Measurements from ENCODE around the gene LEKR1. TPM values are rescaled to one million over a fixed set of nuclear protein-coding genes. Genes with fewer than 3 reads are reported as not detected.

LEKR1 gene
- total and polyA plus RNA-seq, 4 experiments from 2014 or later: 0.53 to 2.9 (median 1.3) TPM

- no peaks in the 10 kb centered on the region for H3K36me3 Mint-ChIP-seq
- intact Hi-C loops (cut with micrococcal nuclease): no loop called here
- H3K27me3 Mint-ChIP-seq: peaks cover 0 to 2% of the 10 kb centered on the region in 2 donors
- no peak overlapping the region for H3K4me3 Mint-ChIP-seq
- no peak overlapping the region for H3K27ac Mint-ChIP-seq
- CTCF ChIA-PET (ENCODE audit: partially characterized antibody): interaction anchor here (1.1 to 1.4 kb wide), 3 partner anchors 18 to 209 kb away, joined by 3 to 4 read pairs (median 3); no protein-coding TSS in a partner anchor
- Histone ChIP-seq H3K36me3 (ENCODE audit: insufficient read depth, low read length) (no peaks in the 10 kb centered on the region), H3K4me3 (ENCODE audit: low read length in 2 of 2) (no peak overlapping the region), H3K9me3 (ENCODE audit: control insufficient read depth in 1 of 2, low read length in 2 of 2) (no peaks in the 10 kb centered on the region), H3K4me1 (ENCODE audit: insufficient read depth, low read length) (peaks cover 37% of the 10 kb centered on the region), H3K27me3 (ENCODE audit: insufficient read depth, low read length) (no peaks in the 10 kb centered on the region), H3K27ac (ENCODE audit: low read depth, low read length) (no peak overlapping the region)
- no peak for DNase-seq
- POLR2A ChIA-PET (ENCODE audit: partially characterized antibody): interaction anchor here (0.6 kb wide), 1 partner anchor 506 kb away, joined by 4 read pairs; no protein-coding TSS in a partner anchor
- no peaks in the 10 kb centered on the region for H3K9me3 Mint-ChIP-seq
- peaks cover 23 to 37% (median 30%) of the 10 kb centered on the region in 4 donors for H3K4me1 Mint-ChIP-seq
These were observed 237.3 kb downstream of the LEKR1 start for GRCh38 chr3:157063469-157063868.

GRCh38 chr3:157063926-157064325, 237.8 kb downstream of the LEKR1 start:
- intact Hi-C loops (cut with micrococcal nuclease): no loop called here
- POLR2A ChIA-PET (ENCODE audit: partially characterized antibody): interaction anchor here (0.6 kb wide), 1 partner anchor 507 kb away, joined by 4 read pairs; no protein-coding TSS in a partner anchor
- H3K27ac Mint-ChIP-seq: peak overlapping the region in 1 of 7 donors; percentile 42

GRCh38 chr3:157064402-157064801, 238.2 kb downstream of the LEKR1 start:
- no peak overlapping the region for H3K4me3 ChIP-seq (ENCODE audit: low read length in 2 of 2)
- Mint-ChIP-seq H3K4me3 (no peak overlapping the region), H3K27me3 (peaks cover 0 to 2% of the 10 kb centered on the region in 2 donors), H3K4me1 (peaks cover 23 to 45% (median 36%) of the 10 kb centered on the region in 4 donors), H3K9me3 (no peaks in the 10 kb centered on the region), H3K27ac (peak overlapping the region in 3 of 7 donors; percentile 39 to 70 (median 42)), H3K36me3 (no peaks in the 10 kb centered on the region)
- no peaks in the 10 kb centered on the region for H3K36me3 ChIP-seq (ENCODE audit: insufficient read depth, low read length)
- DNase-seq: no peak
- H3K4me1 ChIP-seq (ENCODE audit: insufficient read depth, low read length): peaks cover 38% of the 10 kb centered on the region
- no peaks in the 10 kb centered on the region for H3K9me3 ChIP-seq (ENCODE audit: control insufficient read depth in 1 of 2, low read length in 2 of 2)
- ChIA-PET CTCF (ENCODE audit: partially characterized antibody) (interaction anchor here (1.1 to 4.2 kb wide), 2 partner anchors 17 to 18 kb away, joined by 4 to 35 read pairs; no protein-coding TSS in a partner anchor), POLR2A (ENCODE audit: partially characterized antibody) (no interaction called here)
- intact Hi-C loops (cut with micrococcal nuclease): no loop called here
- H3K27me3 ChIP-seq (ENCODE audit: insufficient read depth, low read length): no peaks in the 10 kb centered on the region
- H3K27ac ChIP-seq (ENCODE audit: low read depth, low read length): no peak overlapping the region

More at GRCh38 chr3:157063926-157064325, 237.8 kb downstream of the LEKR1 start:
- Histone ChIP-seq H3K9me3 (ENCODE audit: control insufficient read depth in 1 of 2, low read length in 2 of 2) (no peaks in the 10 kb centered on the region), H3K36me3 (ENCODE audit: insufficient read depth, low read length) (no peaks in the 10 kb centered on the region), H3K27me3 (ENCODE audit: insufficient read depth, low read length) (no peaks in the 10 kb centered on the region), H3K4me1 (ENCODE audit: insufficient read depth, low read length) (peaks cover 38% of the 10 kb centered on the region), H3K4me3 (ENCODE audit: low read length in 2 of 2) (no peak overlapping the region), H3K27ac (ENCODE audit: low read depth, low read length) (no peak overlapping the region)
- no peak overlapping the region for H3K4me3 Mint-ChIP-seq
- no peak for DNase-seq
- no peaks in the 10 kb centered on the region for H3K36me3 Mint-ChIP-seq
- peaks cover 23 to 41% (median 34%) of the 10 kb centered on the region in 4 donors for H3K4me1 Mint-ChIP-seq
- peaks cover 0 to 2% of the 10 kb centered on the region in 2 donors for H3K27me3 Mint-ChIP-seq
- CTCF ChIA-PET (ENCODE audit: partially characterized antibody): interaction anchor here (1.1 kb wide), 1 partner anchor 18 kb away, joined by 4 read pairs; no protein-coding TSS in a partner anchor
- H3K9me3 Mint-ChIP-seq: no peaks in the 10 kb centered on the region

GRCh38 chr3:157065201-157065600, 239.0 kb downstream of the LEKR1 start:
- Mint-ChIP-seq H3K27ac (no peak overlapping the region), H3K4me3 (no peak overlapping the region), H3K36me3 (no peaks in the 10 kb centered on the region), H3K4me1 (peaks cover 23 to 45% (median 38%) of the 10 kb centered on the region in 4 donors), H3K27me3 (peaks cover 0 to 2% of the 10 kb centered on the region in 2 donors), H3K9me3 (no peaks in the 10 kb centered on the region)
- H3K27ac ChIP-seq (ENCODE audit: low read depth, low read length): no peak overlapping the region
- CTCF ChIA-PET (ENCODE audit: partially characterized antibody): interaction anchor here (1.0 to 4.2 kb wide), 5 partner anchors 16 to 392 kb away, joined by 3 to 35 read pairs (median 3); no protein-coding TSS in a partner anchor
- POLR2A ChIA-PET (ENCODE audit: partially characterized antibody): interaction anchor here (1.5 to 4.7 kb wide), 4 partner anchors 10 to 389 kb away, joined by 3 to 59 read pairs (median 28); partner anchors contain the start of gene TIPARP
- H3K4me1 ChIP-seq (ENCODE audit: insufficient read depth, low read length): peaks cover 38% of the 10 kb centered on the region
- no peak for DNase-seq
- H3K27me3 ChIP-seq (ENCODE audit: insufficient read depth, low read length): no peaks in the 10 kb centered on the region
- no peak overlapping the region for H3K4me3 ChIP-seq (ENCODE audit: low read length in 2 of 2)
- H3K9me3 ChIP-seq (ENCODE audit: control insufficient read depth in 1 of 2, low read length in 2 of 2): no peaks in the 10 kb centered on the region
- intact Hi-C loops (cut with micrococcal nuclease): no loop called here
- H3K36me3 ChIP-seq (ENCODE audit: insufficient read depth, low read length): no peaks in the 10 kb centered on the region

- intact Hi-C loops (cut with micrococcal nuclease): loop anchor here (1.0 to 2.0 kb wide), 3 partner anchors 15 to 392 kb away; partner anchors contain the start of gene TIPARP
- Mint-ChIP-seq H3K27ac (peak overlapping the region; percentile 82 to 94 (median 89)), H3K4me3 (peak overlapping the region in 7 of 8 donors; percentile 40 to 82 (median 72)), H3K36me3 (no peaks in the 10 kb centered on the region), H3K4me1 (peaks cover 23 to 45% (median 38%) of the 10 kb centered on the region in 4 donors), H3K27me3 (no peaks in the 10 kb centered on the region), H3K9me3 (no peaks in the 10 kb centered on the region)
- Histone ChIP-seq H3K27me3 (ENCODE audit: insufficient read depth, low read length) (no peaks in the 10 kb centered on the region), H3K4me3 (ENCODE audit: low read length in 2 of 2) (no peak overlapping the region), H3K9me3 (ENCODE audit: control insufficient read depth in 1 of 2, low read length in 2 of 2) (no peaks in the 10 kb centered on the region), H3K27ac (ENCODE audit: low read depth, low read length) (no peak overlapping the region), H3K4me1 (ENCODE audit: insufficient read depth, low read length) (peaks cover 38% of the 10 kb centered on the region), H3K36me3 (ENCODE audit: insufficient read depth, low read length) (no peaks in the 10 kb centered on the region)
- no peak for DNase-seq
- CTCF ChIA-PET (ENCODE audit: partially characterized antibody): interaction anchor here (0.7 to 4.2 kb wide), 19 partner anchors 10 to 541 kb away, joined by 3 to 35 read pairs (median 4); partner anchors contain the start of gene SSR3
- POLR2A ChIA-PET (ENCODE audit: partially characterized antibody): interaction anchor here (0.6 to 4.7 kb wide), 20 partner anchors 9 to 583 kb away, joined by 3 to 59 read pairs (median 4); partner anchors contain the start of genes CCNL1, SSR3 and TIPARP
These were observed 240.4 kb downstream of the LEKR1 start for GRCh38 chr3:157066335-157067098.

- DNase-seq: peak; percentile 69 to 73 (median 71)
- ChIA-PET CTCF (ENCODE audit: partially characterized antibody) (interaction anchor here (0.7 to 4.2 kb wide), 19 partner anchors 10 to 542 kb away, joined by 3 to 35 read pairs (median 4); partner anchors contain the start of gene SSR3), POLR2A (ENCODE audit: partially characterized antibody) (interaction anchor here (0.6 to 4.7 kb wide), 22 partner anchors 8 to 584 kb away, joined by 3 to 59 read pairs (median 3); partner anchors contain the start of genes CCNL1, SSR3 and TIPARP)
- Histone ChIP-seq H3K27ac (ENCODE audit: low read depth, low read length) (no peak overlapping the region), H3K27me3 (ENCODE audit: insufficient read depth, low read length) (no peaks in the 10 kb centered on the region), H3K4me1 (ENCODE audit: insufficient read depth, low read length) (peaks cover 38% of the 10 kb centered on the region), H3K36me3 (ENCODE audit: insufficient read depth, low read length) (no peaks in the 10 kb centered on the region), H3K4me3 (ENCODE audit: low read length in 2 of 2) (no peak overlapping the region), H3K9me3 (ENCODE audit: control insufficient read depth in 1 of 2, low read length in 2 of 2) (no peaks in the 10 kb centered on the region)
- Mint-ChIP-seq H3K4me1 (peaks cover 23 to 45% (median 39%) of the 10 kb centered on the region in 4 donors), H3K4me3 (peak overlapping the region in 7 of 8 donors; percentile 40 to 82 (median 72)), H3K36me3 (no peaks in the 10 kb centered on the region), H3K27ac (peak overlapping the region; percentile 82 to 94 (median 89)), H3K27me3 (peaks cover 0 to 3% of the 10 kb centered on the region in 2 donors), H3K9me3 (no peaks in the 10 kb centered on the region)
- intact Hi-C loops (cut with micrococcal nuclease): loop anchor here (1.0 to 2.0 kb wide), 3 partner anchors 14 to 393 kb away; partner anchors contain the start of gene TIPARP
These were observed 241.0 kb downstream of the LEKR1 start for GRCh38 chr3:157067114-157067513.
